Measurements from ENCODE around the gene RAE1.
"Not testable (repeated sequence)": the region's sequence is repeated elsewhere in the genome, so short reads cannot be mapped to it uniquely, and the experiment has no call there.

RAE1 gene

DNA sequence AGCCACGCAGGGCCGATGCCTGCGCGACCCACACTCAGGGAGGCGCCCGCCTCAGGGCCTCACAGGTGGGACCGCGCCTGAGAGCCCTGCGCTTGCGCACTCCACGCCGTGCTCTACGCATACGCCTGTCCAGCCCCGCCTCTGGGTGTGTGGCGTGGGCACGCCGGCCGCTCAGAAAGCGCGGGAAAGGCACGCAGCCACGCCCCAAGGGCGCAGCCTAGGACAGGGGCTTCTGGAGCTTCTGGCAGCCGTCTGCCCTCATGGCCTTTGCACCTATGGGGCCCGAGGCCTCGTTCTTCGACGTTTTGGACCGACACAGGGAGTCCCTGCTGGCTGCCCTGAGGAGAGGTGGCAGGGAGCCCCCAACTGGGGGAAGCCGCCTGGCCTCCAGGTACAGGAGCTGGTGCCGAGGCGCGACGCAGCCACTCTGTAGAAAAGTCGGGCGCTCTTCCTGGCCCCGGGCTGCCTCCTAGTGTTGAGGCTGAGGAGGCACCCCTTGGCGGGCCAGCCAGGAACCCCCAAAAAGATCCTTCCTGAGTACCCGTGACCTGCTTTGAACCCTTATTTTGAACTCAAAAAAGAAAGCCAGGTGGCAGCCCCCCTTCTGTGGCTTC lies 21.3 kb upstream of the RAE1 start, which contains the start of gene SPO11:
Gene SPO11, plus strand, starts transcription at position 196 of the 614 bp plus-strand sequence. Its CDS starts 65 bp downstream, at position 261.
- Histone ChIP-seq H3K9ac (ENCODE audit: low read depth, low read length) (no peak within 1 kb of the TSS), H3K27me3 (ENCODE audit: control insufficient read depth, insufficient read depth, low read length) (no peaks in the 10 kb centered on the region), H3K4me3 (ENCODE audit: low read depth, low read length) (no peak within 1 kb of the TSS), H3K36me3 (ENCODE audit: control insufficient read depth, insufficient read depth, low read length) (no peaks in the 10 kb centered on the region), H3K4me1 (ENCODE audit: control insufficient read depth, insufficient read depth, low read length) (peaks cover 8% of the 10 kb centered on the region), H3K9me3 (ENCODE audit: control insufficient read depth, insufficient read depth, low read length) (no peaks in the 10 kb centered on the region)

DNA sequence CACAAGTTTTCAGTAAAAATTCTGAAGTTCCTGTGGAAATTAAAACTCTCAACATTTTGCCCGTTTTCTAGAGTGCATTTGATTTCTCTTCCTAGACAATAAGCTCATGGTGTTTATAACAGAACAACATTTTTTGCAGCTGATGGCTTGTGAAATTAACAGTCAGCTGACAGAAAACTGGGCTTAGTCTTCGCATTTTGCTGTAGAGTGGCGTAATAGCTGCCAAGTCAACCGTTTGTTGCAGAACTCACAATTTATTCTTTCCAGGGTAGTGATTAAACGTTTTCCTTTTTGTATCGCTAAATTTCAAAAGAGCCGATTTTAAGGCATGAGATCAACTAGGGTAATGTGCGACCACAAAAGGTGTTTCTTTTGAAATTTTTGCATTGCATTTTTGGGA lies 20.1 kb upstream of the RAE1 start:
- Histone ChIP-seq H3K27me3 (ENCODE audit: control insufficient read depth, insufficient read depth, low read length) (no peaks in the 10 kb centered on the region), H3K36me3 (ENCODE audit: control insufficient read depth, insufficient read depth, low read length) (no peaks in the 10 kb centered on the region), H3K9me3 (ENCODE audit: control insufficient read depth, insufficient read depth, low read length) (no peaks in the 10 kb centered on the region), H3K4me1 (ENCODE audit: control insufficient read depth, insufficient read depth, low read length) (peaks cover 8% of the 10 kb centered on the region), H3K9ac (ENCODE audit: low read depth, low read length) (no peak overlapping the region), H3K4me3 (ENCODE audit: low read depth, low read length) (no peak overlapping the region)

DNA sequence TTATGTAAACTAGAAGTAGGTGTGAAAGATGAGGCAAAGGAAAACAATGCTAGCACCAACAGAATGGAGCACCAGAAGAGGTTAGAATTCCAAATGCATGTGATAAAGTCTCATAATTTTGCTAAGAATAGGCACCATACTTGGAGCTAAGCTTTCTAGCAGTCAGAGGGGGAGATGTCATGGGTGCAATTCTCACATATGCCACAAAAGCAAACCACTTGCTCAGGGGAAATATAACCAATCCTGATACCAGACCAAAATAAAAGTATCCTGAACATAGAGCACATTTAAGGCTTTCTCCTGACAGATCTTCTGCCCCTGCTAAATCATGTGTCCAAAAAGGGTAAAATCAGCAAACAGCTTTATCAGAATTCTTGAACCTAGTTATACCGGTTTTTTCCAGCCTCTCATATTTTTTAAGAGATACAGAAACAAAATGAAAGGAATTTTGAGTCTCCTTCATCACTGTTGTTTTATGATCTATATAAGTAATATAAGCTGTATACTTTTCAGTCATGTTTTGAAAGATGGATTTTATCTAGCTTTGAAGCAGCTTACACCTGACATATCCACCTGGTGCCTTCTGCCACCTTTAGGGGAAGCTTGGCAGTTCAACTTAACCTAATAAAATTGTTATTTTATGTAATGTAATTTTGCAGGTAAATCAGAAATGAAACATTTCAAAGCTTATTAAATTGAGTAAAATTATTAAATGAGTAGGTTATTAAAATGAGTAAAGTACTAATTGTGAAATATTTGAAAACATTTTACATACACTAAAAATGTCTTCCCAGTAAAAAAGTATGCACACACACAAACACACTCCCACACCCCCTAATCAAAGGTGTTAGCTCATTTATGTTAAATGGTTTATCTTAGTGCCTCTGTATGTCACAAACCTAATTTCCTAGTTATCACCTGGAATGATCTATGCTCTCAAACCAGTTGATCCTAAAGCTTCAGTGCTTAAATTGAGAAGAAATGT lies 18.7 kb upstream of the RAE1 start:
- Histone ChIP-seq H3K9me3 (ENCODE audit: control insufficient read depth, insufficient read depth, low read length) (no peaks in the 10 kb centered on the region), H3K4me1 (ENCODE audit: control insufficient read depth, insufficient read depth, low read length) (no peaks in the 10 kb centered on the region), H3K9ac (ENCODE audit: low read depth, low read length) (no peak overlapping the region), H3K27me3 (ENCODE audit: control insufficient read depth, insufficient read depth, low read length) (no peaks in the 10 kb centered on the region), H3K4me3 (ENCODE audit: low read depth, low read length) (no peak overlapping the region), H3K36me3 (ENCODE audit: control insufficient read depth, insufficient read depth, low read length) (no peaks in the 10 kb centered on the region)

DNA sequence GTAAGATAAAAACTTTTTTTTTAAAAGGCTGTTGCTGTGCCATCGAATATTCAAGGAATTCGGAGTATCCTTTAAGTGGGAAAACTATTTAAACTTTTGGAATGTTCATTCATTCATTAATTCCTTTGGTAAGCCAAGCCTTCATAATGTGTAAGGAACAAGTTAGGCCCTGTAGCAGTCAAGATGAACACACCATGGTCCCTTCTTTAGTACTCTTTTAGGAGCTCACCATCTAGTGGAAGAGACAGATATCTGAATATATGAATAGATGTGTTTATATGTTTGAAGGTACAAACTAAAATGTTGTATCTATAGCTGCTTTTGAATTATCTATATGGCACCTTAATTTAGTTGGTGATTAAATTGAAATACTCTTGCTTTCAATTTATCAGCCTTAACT lies 15.7 kb upstream of the RAE1 start:
- Histone ChIP-seq H3K36me3 (ENCODE audit: control insufficient read depth, insufficient read depth, low read length) (no peaks in the 10 kb centered on the region), H3K4me3 (ENCODE audit: low read depth, low read length) (no peak overlapping the region), H3K4me1 (ENCODE audit: control insufficient read depth, insufficient read depth, low read length) (no peaks in the 10 kb centered on the region), H3K9ac (ENCODE audit: low read depth, low read length) (no peak overlapping the region), H3K27me3 (ENCODE audit: control insufficient read depth, insufficient read depth, low read length) (no peaks in the 10 kb centered on the region), H3K9me3 (ENCODE audit: control insufficient read depth, insufficient read depth, low read length) (no peaks in the 10 kb centered on the region)

DNA sequence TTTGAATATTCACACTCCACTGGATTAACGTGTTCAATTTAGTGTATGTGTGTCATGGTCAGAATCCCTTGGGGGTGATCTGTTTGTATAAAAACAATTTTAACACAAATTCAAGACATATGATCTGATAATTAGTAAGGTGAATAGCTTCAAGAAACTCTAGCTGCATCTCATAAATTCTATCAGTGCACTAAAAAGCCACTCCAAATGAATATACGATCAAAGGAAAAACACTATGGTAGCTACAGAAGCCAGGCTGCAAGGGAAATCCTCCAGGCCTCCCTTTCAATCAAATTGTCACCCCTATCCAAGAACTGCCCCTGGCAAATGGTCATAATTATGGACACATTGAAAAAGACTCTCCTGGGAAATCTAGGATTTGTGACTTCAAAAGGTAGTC lies 9.4 kb upstream of the RAE1 start:
- H3K4me3 ChIP-seq (ENCODE audit: low read depth, low read length) = no peak overlapping the region
- H3K36me3 ChIP-seq (ENCODE audit: control insufficient read depth, insufficient read depth, low read length) = no peaks in the 10 kb centered on the region
- H3K9me3 ChIP-seq (ENCODE audit: control insufficient read depth, insufficient read depth, low read length) = no peaks in the 10 kb centered on the region
- H3K27me3 ChIP-seq (ENCODE audit: control insufficient read depth, insufficient read depth, low read length) = no peaks in the 10 kb centered on the region
- H3K4me1 ChIP-seq (ENCODE audit: control insufficient read depth, insufficient read depth, low read length) = no peaks in the 10 kb centered on the region
- H3K9ac ChIP-seq (ENCODE audit: low read depth, low read length) = no peak overlapping the region

DNA sequence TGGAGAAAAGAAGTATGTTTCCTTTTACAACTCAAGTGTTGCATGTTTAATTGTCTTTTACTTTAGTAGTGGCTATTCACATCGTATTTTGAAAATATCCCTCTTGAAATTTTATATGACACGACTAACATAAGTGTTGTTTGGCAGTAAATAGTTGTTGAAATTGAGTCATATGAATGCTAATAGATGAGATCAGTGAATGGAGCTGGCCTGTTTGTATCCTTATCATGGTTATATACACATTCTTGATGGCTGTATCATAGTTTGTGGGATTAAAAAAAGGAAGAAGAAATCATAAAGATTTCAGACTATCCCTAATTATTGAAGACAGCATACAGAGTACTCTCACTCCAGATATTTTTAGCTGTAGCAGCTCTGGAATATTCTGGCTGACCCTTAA lies 8.2 kb upstream of the RAE1 start:
- Histone ChIP-seq H3K9ac (ENCODE audit: low read depth, low read length) (no peak overlapping the region), H3K9me3 (ENCODE audit: control insufficient read depth, insufficient read depth, low read length) (no peaks in the 10 kb centered on the region), H3K4me1 (ENCODE audit: control insufficient read depth, insufficient read depth, low read length) (no peaks in the 10 kb centered on the region), H3K27me3 (ENCODE audit: control insufficient read depth, insufficient read depth, low read length) (no peaks in the 10 kb centered on the region), H3K4me3 (ENCODE audit: low read depth, low read length) (no peak overlapping the region), H3K36me3 (ENCODE audit: control insufficient read depth, insufficient read depth, low read length) (no peaks in the 10 kb centered on the region)

DNA sequence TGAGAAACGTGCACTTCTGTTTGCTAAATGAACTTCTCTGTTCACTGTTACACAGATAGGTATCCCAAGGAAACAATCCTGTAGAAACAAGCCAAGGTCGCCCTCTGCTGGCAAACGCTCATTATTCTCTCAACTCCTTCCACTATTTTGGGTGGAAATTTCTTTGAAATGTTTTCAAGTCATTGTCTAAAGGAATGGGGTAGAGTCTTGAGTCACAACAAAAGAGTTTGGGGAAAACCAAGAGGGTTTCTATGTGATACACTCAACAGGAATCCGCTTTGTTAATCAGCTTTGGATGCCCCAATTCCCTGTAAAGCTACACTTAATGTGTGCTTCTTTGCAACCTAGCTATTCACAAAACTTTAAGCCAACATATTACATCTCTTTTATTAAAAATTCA lies 4.6 kb upstream of the RAE1 start:
- Histone ChIP-seq H3K27me3 (ENCODE audit: control insufficient read depth, insufficient read depth, low read length) (no peaks in the 10 kb centered on the region), H3K9ac (ENCODE audit: low read depth, low read length) (no peak overlapping the region), H3K4me1 (ENCODE audit: control insufficient read depth, insufficient read depth, low read length) (no peaks in the 10 kb centered on the region), H3K4me3 (ENCODE audit: low read depth, low read length) (no peak overlapping the region), H3K36me3 (ENCODE audit: control insufficient read depth, insufficient read depth, low read length) (no peaks in the 10 kb centered on the region), H3K9me3 (ENCODE audit: control insufficient read depth, insufficient read depth, low read length) (no peaks in the 10 kb centered on the region)

DNA sequence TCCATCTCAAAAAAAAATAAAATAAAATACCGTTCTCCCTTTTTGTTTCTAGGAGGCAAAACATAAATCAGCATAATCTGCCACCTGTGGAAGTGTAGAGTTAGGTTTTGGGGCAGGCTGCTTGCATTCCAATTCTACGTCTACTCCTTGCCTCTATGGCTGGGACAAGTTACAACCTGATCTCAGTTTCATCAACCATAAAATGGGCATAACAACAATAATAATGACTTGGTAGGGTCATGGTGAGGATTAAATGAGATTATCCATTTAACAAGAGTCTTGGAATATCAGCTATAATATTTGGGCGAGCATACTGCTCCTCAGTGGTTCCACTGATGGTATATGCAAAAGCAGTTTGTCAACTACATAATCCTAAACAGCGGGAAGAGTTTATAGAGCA lies 3.7 kb upstream of the RAE1 start:
- H3K36me3 ChIP-seq (ENCODE audit: control insufficient read depth, insufficient read depth, low read length) = no peaks in the 10 kb centered on the region
- no peaks in the 10 kb centered on the region for H3K9me3 ChIP-seq (ENCODE audit: control insufficient read depth, insufficient read depth, low read length)
- H3K4me3 ChIP-seq (ENCODE audit: low read depth, low read length) = no peak overlapping the region
- no peak overlapping the region for H3K9ac ChIP-seq (ENCODE audit: low read depth, low read length)
- H3K27me3 ChIP-seq (ENCODE audit: control insufficient read depth, insufficient read depth, low read length) = no peaks in the 10 kb centered on the region
- H3K4me1 ChIP-seq (ENCODE audit: control insufficient read depth, insufficient read depth, low read length) = peaks cover 2% of the 10 kb centered on the region

DNA sequence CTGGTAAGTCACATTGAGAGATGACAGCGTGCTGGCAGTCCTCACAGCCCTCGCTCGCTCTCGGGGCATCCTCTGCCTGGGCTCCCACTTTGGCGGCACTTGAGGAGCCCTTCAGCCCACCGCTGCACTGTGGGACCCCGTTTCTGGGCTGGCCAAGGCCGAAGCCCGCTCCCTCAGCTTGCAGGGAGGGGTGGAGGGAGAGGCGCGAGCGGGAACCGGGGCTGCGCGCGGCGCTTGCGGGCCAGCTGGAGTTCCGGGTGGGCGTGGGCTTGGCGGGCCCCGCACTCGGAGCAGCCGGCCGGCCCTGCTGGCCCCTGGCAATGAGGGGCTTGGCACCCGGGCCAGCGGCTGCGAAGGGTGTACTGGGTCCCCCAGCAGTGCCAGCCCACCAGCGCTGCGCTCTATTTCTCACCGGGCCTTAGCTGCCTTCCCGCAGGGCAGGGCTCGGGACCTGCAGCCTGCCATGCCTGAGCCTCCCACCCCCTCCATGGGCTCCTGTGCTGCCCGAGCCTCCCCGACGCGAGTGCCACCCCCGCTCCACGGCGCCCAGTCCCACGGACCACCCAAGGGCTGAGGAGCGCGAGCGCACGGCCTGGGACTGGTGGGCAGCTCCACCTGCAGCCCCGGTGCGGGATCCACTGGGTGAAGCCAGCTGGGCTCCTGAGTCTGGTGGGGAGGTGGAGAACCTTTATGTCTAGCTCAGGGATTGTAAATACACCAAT lies 2.7 kb upstream of the RAE1 start:
- not testable (repeated sequence) for H3K36me3 ChIP-seq (ENCODE audit: control insufficient read depth, insufficient read depth, low read length); H3K9ac ChIP-seq (ENCODE audit: low read depth, low read length); H3K4me1 ChIP-seq (ENCODE audit: control insufficient read depth, insufficient read depth, low read length); H3K9me3 ChIP-seq (ENCODE audit: control insufficient read depth, insufficient read depth, low read length); H3K27me3 ChIP-seq (ENCODE audit: control insufficient read depth, insufficient read depth, low read length); H3K4me3 ChIP-seq (ENCODE audit: low read depth, low read length)

DNA sequence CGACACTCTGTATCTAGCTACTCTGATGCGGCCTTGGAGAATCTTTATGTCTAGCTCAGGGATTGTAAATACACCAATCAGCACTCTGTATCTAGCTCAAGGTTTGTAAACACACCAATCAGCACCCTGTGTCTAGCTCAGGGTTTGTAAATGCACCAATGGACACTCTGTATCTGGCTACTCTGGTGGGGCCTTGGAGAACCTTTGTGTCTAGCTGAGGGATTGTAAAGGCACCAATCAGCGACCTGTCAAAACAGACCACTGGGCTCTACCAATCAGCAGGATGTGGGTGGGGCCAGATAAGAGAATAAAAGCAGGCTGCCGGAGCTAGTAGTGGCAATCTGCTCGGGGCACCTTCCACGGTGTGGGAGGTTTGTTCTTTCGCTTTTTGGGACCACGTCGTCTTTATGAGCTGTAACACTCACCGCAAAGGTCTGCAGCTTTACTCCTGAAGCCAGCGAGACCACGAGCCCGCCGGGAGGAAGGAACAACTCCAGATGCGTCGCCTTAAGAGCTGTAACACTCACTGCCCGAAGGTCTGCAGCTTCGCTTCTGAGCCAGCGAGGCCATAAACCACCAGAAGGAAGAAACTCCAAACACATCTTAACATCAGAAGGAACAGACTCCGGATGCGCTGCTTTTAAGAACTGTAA lies 2.0 kb upstream of the RAE1 start:
- H3K4me3 ChIP-seq (ENCODE audit: low read depth, low read length); H3K27me3 ChIP-seq (ENCODE audit: control insufficient read depth, insufficient read depth, low read length); H3K4me1 ChIP-seq (ENCODE audit: control insufficient read depth, insufficient read depth, low read length); H3K9ac ChIP-seq (ENCODE audit: low read depth, low read length); H3K36me3 ChIP-seq (ENCODE audit: control insufficient read depth, insufficient read depth, low read length); H3K9me3 ChIP-seq (ENCODE audit: control insufficient read depth, insufficient read depth, low read length): not testable (repeated sequence)

DNA sequence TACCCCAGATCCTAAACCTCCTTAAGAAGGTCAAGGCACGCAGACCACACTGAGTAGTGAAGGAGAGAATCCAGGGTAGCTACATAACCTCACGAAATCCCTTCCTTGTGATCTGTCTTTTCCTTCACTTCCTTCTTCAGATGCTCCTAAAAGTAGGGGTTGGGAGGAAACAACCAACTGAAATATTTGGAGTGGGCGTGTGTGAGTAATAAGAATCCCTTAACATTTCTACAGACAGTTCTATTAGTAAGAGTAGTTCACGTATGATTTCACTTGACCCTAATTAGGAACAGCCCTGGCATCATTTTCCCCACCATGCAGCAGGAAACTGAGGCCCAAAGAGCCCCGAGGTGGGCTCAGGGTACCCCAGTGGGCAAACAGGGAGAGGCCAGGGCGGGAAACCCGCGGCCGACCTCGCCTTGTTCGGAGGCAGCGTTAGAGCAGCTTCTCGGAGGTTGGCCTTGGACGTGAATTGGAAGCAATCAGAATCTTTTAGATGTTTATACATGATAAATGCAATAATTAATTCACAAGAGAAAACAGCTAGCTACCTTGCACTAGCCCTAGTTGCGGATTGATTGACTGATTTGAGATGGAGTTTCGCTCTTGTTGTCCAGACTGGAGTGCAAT lies 859 bp upstream of the RAE1 start:
- Histone ChIP-seq H3K27me3 (ENCODE audit: control insufficient read depth, insufficient read depth, low read length) (no peaks in the 10 kb centered on the region), H3K36me3 (ENCODE audit: control insufficient read depth, insufficient read depth, low read length) (peaks cover 6% of the 10 kb centered on the region), H3K4me3 (ENCODE audit: low read depth, low read length) (no peak overlapping the region), H3K9me3 (ENCODE audit: control insufficient read depth, insufficient read depth, low read length) (no peaks in the 10 kb centered on the region), H3K9ac (ENCODE audit: low read depth, low read length) (no peak overlapping the region), H3K4me1 (ENCODE audit: control insufficient read depth, insufficient read depth, low read length) (peaks cover 5% of the 10 kb centered on the region)

All from iPS-15b (cell line).